Fibroblast of lung (primary cell): ENCODE results near the gene BTBD1. TPM values are rescaled to one million over a fixed set of nuclear protein-coding genes. Genes with fewer than 3 reads are reported as not detected.

Source experiments
- DNase-seq, 2 donors: peaks; one replicate each; pipeline versions ENCODE4 v3.0.0 to v3.0.0-alpha.2; 2010; ENCODE audit warnings: low read depth in 2 of 2
- H2AFZ ChIP-seq: 2 replicates; pipeline ENCODE4 v1.5.1; 2012; ENCODE audit warnings: low read length, control low read depth, inconsistent platforms
- H3K27ac ChIP-seq: 2 replicates; pipeline ENCODE4 v1.5.1; 2011; ENCODE audit warnings: low read length, control low read depth; ENCODE audit not compliant: insufficient read depth
- H3K27me3 ChIP-seq: 2 replicates; pipeline ENCODE4 v1.5.1; 2011; ENCODE audit warnings: mild to moderate bottlenecking, low read length; ENCODE audit not compliant: control insufficient read depth, insufficient read depth
- H3K36me3 ChIP-seq: 2 replicates; pipeline ENCODE4 v1.5.1; 2011; ENCODE audit warnings: low read length; ENCODE audit not compliant: control insufficient read depth, insufficient read depth
- H3K4me1 ChIP-seq: 2 replicates; pipeline ENCODE4 v1.5.1; 2011; ENCODE audit warnings: low read length; ENCODE audit not compliant: control insufficient read depth, insufficient read depth; ENCODE audit errors: extremely low read depth
- H3K4me2 ChIP-seq: 2 replicates; pipeline ENCODE4 v1.5.1; 2011; ENCODE audit warnings: low read length, control low read depth; ENCODE audit not compliant: insufficient read depth; ENCODE audit errors: extremely low read depth
- H3K4me3 ChIP-seq, 4 experiments: fragments of 200-600 bp in 1 of 4; sonication (generic) in 1 of 4; replicated peaks in 1 of 4; 2 replicates each; pipeline ENCODE4 v1.5.1; 2011 to 2016; ENCODE audit warnings: low read length in 4 of 4, low read depth in 3 of 4, mild to moderate bottlenecking in 3 of 4, control low read depth in 2 of 4, inconsistent platforms in 1 of 4, mixed read lengths in 1 of 4; ENCODE audit not compliant: insufficient read depth in 1 of 4; ENCODE audit errors: control extremely low read depth in 1 of 4
- H3K79me2 ChIP-seq: 2 replicates; pipeline ENCODE4 v1.5.1; 2012; ENCODE audit warnings: mild to moderate bottlenecking, low read length, inconsistent platforms; ENCODE audit not compliant: control insufficient read depth, insufficient read depth
- H3K9ac ChIP-seq: 2 replicates; pipeline ENCODE4 v1.5.1; 2011; ENCODE audit warnings: mild to moderate bottlenecking, low read length, control low read depth; ENCODE audit not compliant: insufficient read depth
- H3K9me3 ChIP-seq: 2 replicates; pipeline ENCODE4 v1.5.1; 2012; ENCODE audit warnings: low read depth, low read length; ENCODE audit not compliant: control insufficient read depth, insufficient read depth
- H4K20me1 ChIP-seq: 2 replicates; pipeline ENCODE4 v1.5.1; 2011; ENCODE audit warnings: low read length; ENCODE audit not compliant: control insufficient read depth, insufficient read depth; ENCODE audit errors: extremely low read depth
- CTCF ChIP-seq, 2 donors: IDR thresholded peaks in 1 of 2; conservative IDR thresholded peaks in 1 of 2; 1 replicate in 1 of 2; 2 replicates in 1 of 2; pipeline ENCODE4 v1.5.1; 2011 to 2012; ENCODE audit warnings: low read length in 2 of 2, control low read depth in 1 of 2, inconsistent platforms in 1 of 2, low read depth in 1 of 2, mild to moderate bottlenecking in 1 of 2
- EZH2 ChIP-seq: IDR thresholded peaks from 2 replicates; pipeline ENCODE4 v1.5.1; 2012; ENCODE audit warnings: low read length, control low read depth, mild to moderate bottlenecking; ENCODE audit errors: missing control alignments
- polyA plus RNA-seq, 2 donors: library from polyadenylated mRNA; depleted of rRNA in 1 of 2; stranded (reverse) in 1 of 2; unstranded in 1 of 2; fragments of >200 nt; gene quantifications; 2 replicates each; pipeline ENCODE4 v1.2.1, GENCODE V29; 2011 to 2012; ENCODE audit warnings: missing spikeins in 1 of 2
- total RNA-seq: library from RNA; depleted of rRNA; stranded (reverse); fragments of >200 nt; gene quantifications from 2 replicates; pipeline ENCODE4 v1.2.1, GENCODE V29; 2014

Gene BTBD1
- total and polyA plus RNA-seq, 2 donors (not counting 1 experiment from before 2014, with no cell fraction given): 84.0 to 105 TPM

- H3K36me3 ChIP-seq: no peaks in the 10 kb centered on the region
- DNase-seq: no peak
- H3K9me3 ChIP-seq: no peaks in the 10 kb centered on the region
- H3K27ac ChIP-seq: no peak overlapping the region
- H4K20me1 ChIP-seq: no peaks in the 10 kb centered on the region
- no peaks in the 10 kb centered on the region for H3K4me1 ChIP-seq
- TF ChIP-seq EZH2: no peak
- no peak for TF ChIP-seq CTCF (conservative IDR thresholded peaks at IDR 0.05 in 1 of 2, IDR thresholded peaks at IDR 0.05 in 1 of 2; ENCODE audit: low read depth in 1 of 2, low read length in 2 of 2)
- H3K4me3 ChIP-seq: no peak overlapping the region
- no peaks in the 10 kb centered on the region for H3K79me2 ChIP-seq
- H3K9ac ChIP-seq: no peak overlapping the region
- no peak overlapping the region for H3K4me2 ChIP-seq
- no peak overlapping the region for H2AFZ ChIP-seq
- H3K27me3 ChIP-seq: peaks cover 27% of the 10 kb centered on the region
Observed at GRCh38 chr15:83102346-83102745, 35.3 kb upstream of the BTBD1 start.

- Histone ChIP-seq H3K36me3 (no peaks in the 10 kb centered on the region), H4K20me1 (no peaks in the 10 kb centered on the region), H3K27ac (no peak overlapping the region), H3K9me3 (no peaks in the 10 kb centered on the region), H2AFZ (no peak overlapping the region), H3K27me3 (peaks cover 27% of the 10 kb centered on the region), H3K4me1 (no peaks in the 10 kb centered on the region), H3K4me3 (no peak overlapping the region), H3K9ac (no peak overlapping the region), H3K79me2 (no peaks in the 10 kb centered on the region), H3K4me2 (no peak overlapping the region)
- TF ChIP-seq EZH2: no peak
- TF ChIP-seq CTCF (conservative IDR thresholded peaks at IDR 0.05 in 1 of 2, IDR thresholded peaks at IDR 0.05 in 1 of 2; ENCODE audit: low read depth in 1 of 2, low read length in 2 of 2): no peak
- no peak for DNase-seq
Observed at GRCh38 chr15:83100097-83100646, 33.1 kb upstream of the BTBD1 start.

- no peaks in the 10 kb centered on the region for H3K79me2 ChIP-seq
Observed at GRCh38 chr15:83099290-83099689, 32.2 kb upstream of the BTBD1 start.

More at GRCh38 chr15:83099290-83099689, 32.2 kb upstream of the BTBD1 start:
- no peaks in the 10 kb centered on the region for H3K9me3 ChIP-seq
- H4K20me1 ChIP-seq: no peaks in the 10 kb centered on the region
- no peak overlapping the region for H2AFZ ChIP-seq
- H3K27me3 ChIP-seq: peaks cover 27% of the 10 kb centered on the region
- DNase-seq: no peak
- H3K4me3 ChIP-seq: no peak overlapping the region
- H3K4me2 ChIP-seq: no peak overlapping the region
- no peak overlapping the region for H3K9ac ChIP-seq
- TF ChIP-seq EZH2 (no peak), CTCF (conservative IDR thresholded peaks at IDR 0.05 in 1 of 2, IDR thresholded peaks at IDR 0.05 in 1 of 2; ENCODE audit: low read depth in 1 of 2, low read length in 2 of 2) (no peak)
- no peak overlapping the region for H3K27ac ChIP-seq
- no peaks in the 10 kb centered on the region for H3K4me1 ChIP-seq
- no peaks in the 10 kb centered on the region for H3K36me3 ChIP-seq
